RWPE2 (cell line): ENCODE data around the gene TMEM178A.

ENCODE experiments used
- ATAC-seq: fragments of 200-7000 bp; cut with Tn5 transposase; 3 replicates; pipeline ENCODE4 v1.9.1; 2021; ENCODE audit warnings: low read depth
- DNase-seq: peaks from one replicate; pipeline ENCODE4 v3.0.0-alpha.2; 2020; ENCODE audit warnings: low spot score
- H3K27ac ChIP-seq: fragments of 450-650 bp; 2 replicates; pipeline ENCODE4 v1.5.1; 2017; ENCODE audit warnings: mild to moderate bottlenecking; ENCODE audit not compliant: poor library complexity, severe bottlenecking
- H3K27me3 ChIP-seq: fragments of 250-450 bp; sonication (Bioruptor Pico); 2 replicates; pipeline ENCODE4 v1.5.1; 2021; ENCODE audit warnings: mild to moderate bottlenecking, moderate library complexity; ENCODE audit not compliant: insufficient read depth, poor library complexity, severe bottlenecking
- H3K36me3 ChIP-seq: fragments of 250-450 bp; sonication (Bioruptor Pico); 2 replicates; pipeline ENCODE4 v1.5.1; 2020; ENCODE audit warnings: low read depth, mild to moderate bottlenecking, moderate library complexity
- H3K4me1 ChIP-seq: fragments of 250-450 bp; sonication (Bioruptor Pico); 2 replicates; pipeline ENCODE4 v1.5.1; 2021; ENCODE audit warnings: mild to moderate bottlenecking, moderate library complexity; ENCODE audit not compliant: insufficient read depth, poor library complexity, severe bottlenecking
- H3K4me3 ChIP-seq: fragments of 250-450 bp; sonication (Bioruptor Pico); 2 replicates; pipeline ENCODE4 v1.5.1; 2021; ENCODE audit warnings: mild to moderate bottlenecking, moderate library complexity; ENCODE audit not compliant: severe bottlenecking
- H3K9me3 ChIP-seq: fragments of 250-450 bp; sonication (Bioruptor Pico); 2 replicates; pipeline ENCODE4 v1.5.1; 2021; ENCODE audit warnings: mild to moderate bottlenecking, moderate library complexity; ENCODE audit not compliant: severe bottlenecking
- TF ChIP-seq, protein P1 (sequence below): fragments of 450-650 bp; IDR thresholded peaks from one replicate; pipeline ENCODE4 v1.5.1; 2017; ENCODE audit warnings: mild to moderate bottlenecking, moderate library complexity; ENCODE audit not compliant: poor library complexity, severe bottlenecking

Gene TMEM178A

DNA sequence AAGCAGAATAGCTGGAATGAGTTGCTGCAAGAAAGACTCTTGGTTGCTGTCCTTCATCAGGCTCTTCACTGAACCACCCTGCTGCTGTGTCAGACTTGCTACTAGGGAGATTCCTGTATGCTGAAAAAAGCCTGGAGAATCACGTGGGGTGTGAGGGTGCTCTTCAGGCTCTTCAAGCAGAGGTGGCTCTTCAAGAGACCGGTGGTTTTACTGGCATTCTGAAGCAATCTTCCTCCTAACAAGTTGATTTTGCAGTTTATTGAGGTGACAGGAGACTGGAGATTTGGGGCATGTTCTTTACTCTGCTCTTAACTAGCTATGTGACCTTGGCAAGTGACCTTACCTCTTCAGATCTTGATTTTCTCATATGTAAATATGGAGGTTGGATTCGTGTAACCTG, 14.1 kb downstream of the TMEM178A start:
- TF ChIP-seq, protein P1, sequence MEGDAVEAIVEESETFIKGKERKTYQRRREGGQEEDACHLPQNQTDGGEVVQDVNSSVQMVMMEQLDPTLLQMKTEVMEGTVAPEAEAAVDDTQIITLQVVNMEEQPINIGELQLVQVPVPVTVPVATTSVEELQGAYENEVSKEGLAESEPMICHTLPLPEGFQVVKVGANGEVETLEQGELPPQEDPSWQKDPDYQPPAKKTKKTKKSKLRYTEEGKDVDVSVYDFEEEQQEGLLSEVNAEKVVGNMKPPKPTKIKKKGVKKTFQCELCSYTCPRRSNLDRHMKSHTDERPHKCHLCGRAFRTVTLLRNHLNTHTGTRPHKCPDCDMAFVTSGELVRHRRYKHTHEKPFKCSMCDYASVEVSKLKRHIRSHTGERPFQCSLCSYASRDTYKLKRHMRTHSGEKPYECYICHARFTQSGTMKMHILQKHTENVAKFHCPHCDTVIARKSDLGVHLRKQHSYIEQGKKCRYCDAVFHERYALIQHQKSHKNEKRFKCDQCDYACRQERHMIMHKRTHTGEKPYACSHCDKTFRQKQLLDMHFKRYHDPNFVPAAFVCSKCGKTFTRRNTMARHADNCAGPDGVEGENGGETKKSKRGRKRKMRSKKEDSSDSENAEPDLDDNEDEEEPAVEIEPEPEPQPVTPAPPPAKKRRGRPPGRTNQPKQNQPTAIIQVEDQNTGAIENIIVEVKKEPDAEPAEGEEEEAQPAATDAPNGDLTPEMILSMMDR, result no peak
- peaks cover 2% of the 10 kb centered on the region for H3K9me3 ChIP-seq
- ATAC-seq (no peak), DNase-seq (no peak)
- no peak overlapping the region for H3K27ac ChIP-seq
- H3K27me3 ChIP-seq, result no peaks in the 10 kb centered on the region
- H3K36me3 ChIP-seq, result no peaks in the 10 kb centered on the region
- H3K4me3 ChIP-seq, result no peak overlapping the region
- no peaks in the 10 kb centered on the region for H3K4me1 ChIP-seq

DNA sequence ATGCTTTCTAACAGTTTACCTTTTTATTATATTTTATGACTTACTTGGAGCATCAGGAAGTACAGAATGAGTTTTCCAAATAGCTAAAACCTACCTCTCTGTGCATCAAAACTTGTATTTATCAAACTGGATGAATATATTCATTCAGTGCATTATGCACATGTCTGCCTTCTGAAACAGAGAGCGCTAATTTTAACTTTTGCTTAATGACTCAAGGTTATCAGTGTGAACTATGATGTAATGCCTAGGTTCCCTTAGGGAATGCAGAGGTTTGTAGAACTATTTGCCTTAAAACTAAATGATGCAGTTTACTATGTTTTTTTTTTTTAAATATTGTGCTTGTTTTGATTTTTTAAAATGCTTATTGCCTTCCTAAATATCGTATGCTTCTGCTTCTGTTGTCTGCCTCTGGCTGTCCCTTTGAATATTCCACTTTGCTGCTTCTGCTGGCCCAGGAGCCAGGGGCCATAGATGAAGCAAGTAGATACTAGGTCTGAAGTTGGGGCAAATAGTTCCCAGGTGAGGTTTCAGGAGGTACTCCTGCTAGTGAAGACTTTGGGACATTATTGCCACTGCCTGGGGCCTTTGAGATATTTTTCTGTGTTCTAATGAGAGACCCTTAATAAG, 16.5 kb downstream of the TMEM178A start:
- Histone ChIP-seq H3K27ac (no peak overlapping the region), H3K4me3 (no peak overlapping the region), H3K27me3 (no peaks in the 10 kb centered on the region), H3K36me3 (no peaks in the 10 kb centered on the region), H3K4me1 (no peaks in the 10 kb centered on the region), H3K9me3 (peaks cover 2% of the 10 kb centered on the region)
- TF ChIP-seq, protein P1, result no peak
- DNase-seq (no peak), ATAC-seq (no peak)

DNA sequence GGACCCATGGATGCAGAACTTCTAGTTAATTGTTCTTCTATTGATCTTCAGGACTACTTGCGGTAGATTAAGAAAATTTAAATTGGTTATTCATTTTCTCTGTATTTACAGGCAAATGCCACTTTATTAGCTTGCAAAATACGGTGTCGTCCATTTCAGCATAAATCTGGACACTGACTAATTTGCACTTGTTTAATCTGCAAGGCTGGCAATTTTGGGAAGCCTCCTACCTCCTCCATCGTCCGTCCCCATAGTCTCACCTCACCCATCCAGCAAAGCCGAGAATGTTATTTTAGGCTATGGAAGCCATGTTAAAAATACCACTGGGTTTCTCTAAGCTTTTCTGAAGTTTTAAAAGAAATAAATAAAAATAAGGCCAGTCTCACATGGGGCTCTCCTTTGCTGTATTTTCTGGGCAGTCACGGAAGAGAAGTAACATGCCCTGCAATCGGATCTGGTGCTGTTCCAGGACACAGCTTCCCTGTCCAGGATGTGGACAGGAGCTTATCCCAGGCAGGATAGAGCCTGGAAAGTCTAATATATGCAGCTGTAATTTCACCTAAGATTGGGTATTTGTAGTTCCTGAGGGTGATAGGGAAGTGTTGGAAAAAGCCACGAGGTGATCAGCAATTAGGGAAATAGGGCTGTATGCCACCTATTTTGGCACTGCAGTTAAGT, 17.4 kb downstream of the TMEM178A start:
- Histone ChIP-seq H3K27ac (no peak overlapping the region), H3K4me1 (no peaks in the 10 kb centered on the region), H3K36me3 (no peaks in the 10 kb centered on the region), H3K9me3 (peaks cover 2% of the 10 kb centered on the region), H3K27me3 (no peaks in the 10 kb centered on the region), H3K4me3 (no peak overlapping the region)
- TF ChIP-seq, protein P1, result no peak
- ATAC-seq (no peak), DNase-seq (no peak)

DNA sequence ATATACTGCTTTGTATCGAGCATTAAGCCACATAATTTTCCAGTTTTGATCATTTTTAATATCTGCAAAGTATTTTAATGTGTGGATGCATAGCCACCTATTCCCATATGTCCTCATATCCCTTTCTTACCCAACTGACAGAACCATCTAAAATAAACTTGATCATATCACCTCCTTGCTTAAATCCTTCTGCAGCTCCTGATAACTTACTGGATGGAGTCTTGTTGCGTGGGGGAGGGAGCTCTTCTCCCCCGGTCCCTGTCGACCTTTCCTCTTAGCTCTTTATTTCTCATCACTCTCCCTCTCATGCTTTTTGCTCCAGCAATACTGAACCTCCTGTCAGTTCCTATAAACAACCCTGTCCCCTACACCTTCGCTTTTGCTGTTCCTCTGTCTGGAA, 18.7 kb downstream of the TMEM178A start:
- Histone ChIP-seq H3K27me3 (no peaks in the 10 kb centered on the region), H3K4me3 (no peak overlapping the region), H3K36me3 (no peaks in the 10 kb centered on the region), H3K27ac (no peak overlapping the region), H3K9me3 (peaks cover 2% of the 10 kb centered on the region), H3K4me1 (no peaks in the 10 kb centered on the region)
- DNase-seq (no peak), ATAC-seq (no peak)
- TF ChIP-seq, protein P1, result no peak

DNA sequence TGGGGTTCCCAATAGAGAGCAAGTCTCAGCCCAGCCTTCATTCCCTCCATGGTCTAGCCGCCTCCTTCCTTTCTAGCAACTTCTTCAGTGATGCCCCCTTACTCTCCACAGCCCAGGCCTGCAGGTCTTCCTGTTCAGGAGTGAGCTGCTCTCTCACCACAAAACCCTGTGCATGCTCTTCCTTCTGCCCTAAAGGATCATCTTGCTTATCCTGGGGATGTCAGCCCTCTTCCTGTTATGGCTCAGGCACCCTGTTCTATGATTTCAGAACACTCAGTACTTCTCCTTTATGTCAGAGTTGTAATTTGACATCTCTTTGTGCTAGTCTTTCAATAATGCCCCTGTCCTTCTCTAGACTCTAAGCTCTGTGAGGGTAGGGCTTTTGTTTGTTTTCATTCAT, 19.4 kb downstream of the TMEM178A start:
- Histone ChIP-seq H3K36me3 (no peaks in the 10 kb centered on the region), H3K9me3 (peaks cover 2% of the 10 kb centered on the region), H3K27me3 (no peaks in the 10 kb centered on the region), H3K27ac (no peak overlapping the region), H3K4me1 (no peaks in the 10 kb centered on the region), H3K4me3 (no peak overlapping the region)
- no peak for DNase-seq
- no peak for ATAC-seq
- TF ChIP-seq, protein P1, result no peak
